A549 (cell line): ENCODE results near the gene WDR48.
"Not testable (repeated sequence)": the region's sequence is repeated elsewhere in the genome, so short reads cannot be mapped to it uniquely, and the experiment has no call there.

Source experiments
- MYC ChIP-seq: IDR thresholded peaks from 2 replicates; pipeline ENCODE4 v1.6.1; 2012; ENCODE audit warnings: mild to moderate bottlenecking, inconsistent platforms, low read length, improper control_type of control experiment, borderline replicate concordance
- RFX5 ChIP-seq: fragments of 450-650 bp; IDR thresholded peaks from 2 replicates; pipeline ENCODE4 v1.7.1; 2014; ENCODE audit warnings: antibody characterized with exemption, mild to moderate bottlenecking, moderate library complexity
- TF ChIP-seq, protein P1 (sequence below): fragments of >200 bp; sonication (Bioruptor Twin); formaldehyde crosslinking; IDR thresholded peaks from 3 replicates; pipeline ENCODE4 v1.5.1; 2016
- TF ChIP-seq, protein P2 (sequence below): fragments of 450-650 bp; IDR thresholded peaks from 2 replicates; pipeline ENCODE4 v1.6.1; 2014; ENCODE audit warnings: antibody characterized with exemption

DNA sequence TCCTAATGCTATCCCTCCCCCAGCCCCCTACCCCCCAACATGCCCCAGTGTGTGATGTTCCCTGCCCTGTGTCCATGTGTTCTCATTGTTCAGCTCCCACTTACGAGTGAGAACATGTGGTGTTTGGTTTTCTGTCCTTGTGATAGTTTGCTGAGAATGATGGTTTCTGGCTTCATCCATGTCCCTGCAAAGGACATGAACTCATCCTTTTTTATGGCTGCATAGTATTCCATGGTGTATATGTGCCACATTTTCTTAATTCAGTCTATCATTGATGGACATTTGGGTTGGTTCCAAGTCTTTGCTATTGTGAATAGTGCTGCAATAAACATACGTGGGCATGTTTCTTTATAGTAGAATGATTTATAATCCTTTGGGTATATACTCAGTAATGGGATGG is 9.4 kb downstream of the WDR48 start:
- TF ChIP-seq, protein P1, sequence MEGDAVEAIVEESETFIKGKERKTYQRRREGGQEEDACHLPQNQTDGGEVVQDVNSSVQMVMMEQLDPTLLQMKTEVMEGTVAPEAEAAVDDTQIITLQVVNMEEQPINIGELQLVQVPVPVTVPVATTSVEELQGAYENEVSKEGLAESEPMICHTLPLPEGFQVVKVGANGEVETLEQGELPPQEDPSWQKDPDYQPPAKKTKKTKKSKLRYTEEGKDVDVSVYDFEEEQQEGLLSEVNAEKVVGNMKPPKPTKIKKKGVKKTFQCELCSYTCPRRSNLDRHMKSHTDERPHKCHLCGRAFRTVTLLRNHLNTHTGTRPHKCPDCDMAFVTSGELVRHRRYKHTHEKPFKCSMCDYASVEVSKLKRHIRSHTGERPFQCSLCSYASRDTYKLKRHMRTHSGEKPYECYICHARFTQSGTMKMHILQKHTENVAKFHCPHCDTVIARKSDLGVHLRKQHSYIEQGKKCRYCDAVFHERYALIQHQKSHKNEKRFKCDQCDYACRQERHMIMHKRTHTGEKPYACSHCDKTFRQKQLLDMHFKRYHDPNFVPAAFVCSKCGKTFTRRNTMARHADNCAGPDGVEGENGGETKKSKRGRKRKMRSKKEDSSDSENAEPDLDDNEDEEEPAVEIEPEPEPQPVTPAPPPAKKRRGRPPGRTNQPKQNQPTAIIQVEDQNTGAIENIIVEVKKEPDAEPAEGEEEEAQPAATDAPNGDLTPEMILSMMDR: not testable (repeated sequence)
- TF ChIP-seq, protein P2, sequence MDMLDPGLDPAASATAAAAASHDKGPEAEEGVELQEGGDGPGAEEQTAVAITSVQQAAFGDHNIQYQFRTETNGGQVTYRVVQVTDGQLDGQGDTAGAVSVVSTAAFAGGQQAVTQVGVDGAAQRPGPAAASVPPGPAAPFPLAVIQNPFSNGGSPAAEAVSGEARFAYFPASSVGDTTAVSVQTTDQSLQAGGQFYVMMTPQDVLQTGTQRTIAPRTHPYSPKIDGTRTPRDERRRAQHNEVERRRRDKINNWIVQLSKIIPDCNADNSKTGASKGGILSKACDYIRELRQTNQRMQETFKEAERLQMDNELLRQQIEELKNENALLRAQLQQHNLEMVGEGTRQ: not testable (repeated sequence)
- not testable (repeated sequence) for TF ChIP-seq RFX5, MYC
